HepG2 (cell line): ENCODE results near the gene SLC10A1. TPM values are rescaled to one million over a fixed set of nuclear protein-coding genes. Genes with fewer than 3 reads are reported as not detected.
A peak's percentile ranks its signal among the peaks of the same experiment; 100 is the strongest.

Experiments
- AKAP8 ChIP-seq: sonication (generic); formaldehyde crosslinking; IDR thresholded peaks from 2 replicates; pipeline ENCODE4 v1.5.1; 2020; ENCODE audit warnings: mild to moderate bottlenecking, missing genetic modification reagents
- ARNT2 ChIP-seq: sonication (generic); formaldehyde crosslinking; IDR thresholded peaks from 2 replicates; pipeline ENCODE4 v1.8.0; 2022; ENCODE audit warnings: mild to moderate bottlenecking, low read depth, missing genetic modification reagents, moderate library complexity
- DRAP1 ChIP-seq: IDR thresholded peaks from 2 replicates; pipeline ENCODE4 v1.6.1; 2016; ENCODE audit warnings: missing genetic modification reagents, missing compliant biosample characterization
- DZIP1 ChIP-seq: sonication (generic); formaldehyde crosslinking; IDR thresholded peaks from 2 replicates; pipeline ENCODE4 v1.5.0; 2020; ENCODE audit warnings: mild to moderate bottlenecking, missing genetic modification reagents
- FOXP4 ChIP-seq: sonication (generic); formaldehyde crosslinking; IDR thresholded peaks from 2 replicates; pipeline ENCODE4 v1.4.0; 2020; ENCODE audit warnings: missing genetic modification reagents
- IRF1 ChIP-seq: sonication (generic); formaldehyde crosslinking; IDR thresholded peaks from 2 replicates; pipeline ENCODE4 v1.4.0; 2020; ENCODE audit warnings: low read depth, mild to moderate bottlenecking, missing genetic modification reagents
- KLF13 ChIP-seq: sonication (generic); formaldehyde crosslinking; IDR thresholded peaks from 2 replicates; pipeline ENCODE4 v1.4.0; 2020; ENCODE audit warnings: mild to moderate bottlenecking, missing genetic modification reagents
- NRL ChIP-seq: sonication (generic); formaldehyde crosslinking; IDR thresholded peaks from 2 replicates; pipeline ENCODE4 v1.5.0; 2020; ENCODE audit warnings: missing genetic modification reagents, mild to moderate bottlenecking, moderate library complexity, borderline replicate concordance
- TBP ChIP-seq: sonication (generic); formaldehyde crosslinking; IDR thresholded peaks from 2 replicates; pipeline ENCODE4 v1.5.0; 2020; ENCODE audit warnings: missing genetic modification reagents
- TSC22D2 ChIP-seq: sonication (generic); formaldehyde crosslinking; IDR thresholded peaks from 2 replicates; pipeline ENCODE4 v1.5.1; 2020; ENCODE audit warnings: missing genetic modification reagents, mild to moderate bottlenecking, borderline replicate concordance
- YEATS4 ChIP-seq: sonication (generic); formaldehyde crosslinking; IDR thresholded peaks from 2 replicates; pipeline ENCODE4 v1.4.0; 2020; ENCODE audit warnings: missing genetic modification reagents, borderline replicate concordance
- ZBTB42 ChIP-seq: sonication (generic); formaldehyde crosslinking; IDR thresholded peaks from 2 replicates; pipeline ENCODE4 v1.5.0; 2020; ENCODE audit warnings: mild to moderate bottlenecking, missing genetic modification reagents
- ZEB1 ChIP-seq: IDR thresholded peaks from 2 replicates; pipeline ENCODE4 v1.6.1; 2012; ENCODE audit warnings: mild to moderate bottlenecking, low read depth, inconsistent platforms; ENCODE audit not compliant: insufficient replicate concordance
- ZNF329 ChIP-seq: sonication (generic); formaldehyde crosslinking; IDR thresholded peaks from 2 replicates; pipeline ENCODE4 v1.9.0; 2021; ENCODE audit warnings: low read depth, mild to moderate bottlenecking, missing genetic modification reagents
- ZNF33A ChIP-seq: sonication (generic); formaldehyde crosslinking; IDR thresholded peaks from 2 replicates; pipeline ENCODE4 v1.5.1; 2020; ENCODE audit warnings: missing genetic modification reagents, mild to moderate bottlenecking, moderate library complexity, borderline replicate concordance
- ZNF44 ChIP-seq: sonication (generic); formaldehyde crosslinking; IDR thresholded peaks from 2 replicates; pipeline ENCODE4 v1.5.1; 2020; ENCODE audit warnings: mild to moderate bottlenecking, missing genetic modification reagents
- ZNF567 ChIP-seq: sonication (generic); formaldehyde crosslinking; IDR thresholded peaks from 2 replicates; pipeline ENCODE4 v1.8.1; 2023; ENCODE audit warnings: mild to moderate bottlenecking, missing genetic modification reagents, borderline replicate concordance
- ZNF644 ChIP-seq: IDR thresholded peaks from 2 replicates; pipeline ENCODE4 v1.6.1; 2016; ENCODE audit warnings: low read depth
- ZNF788 ChIP-seq: sonication (generic); formaldehyde crosslinking; IDR thresholded peaks from 2 replicates; pipeline ENCODE4 v1.5.0; 2020; ENCODE audit warnings: mild to moderate bottlenecking, missing genetic modification reagents, borderline replicate concordance
- ZNF792 ChIP-seq: IDR thresholded peaks from 2 replicates; pipeline ENCODE4 v1.6.1; 2016
- ZNF841 ChIP-seq: sonication (generic); formaldehyde crosslinking; IDR thresholded peaks from 2 replicates; pipeline ENCODE4 v1.8.1; 2023; ENCODE audit warnings: missing genetic modification reagents, borderline replicate concordance
- polyA plus RNA-seq, 8 experiments: library from polyadenylated mRNA; depleted of rRNA in 3 of 8; stranded (reverse) in 7 of 8; unstranded in 1 of 8; fragments of >200 nt; fragmentation: Illumina TruSeq in 4 of 8; extraction: Trizol in 4 of 8; gene quantifications; 2 replicates each; pipeline versions ENCODE4 v1.2.1 to v1.2.3, GENCODE V29; 2011 to 2016; ENCODE audit warnings: low read depth in 4 of 8, missing spikeins in 1 of 8, mixed read lengths in 1 of 8; ENCODE audit not compliant: insufficient read depth in 1 of 8
- total RNA-seq, 5 experiments: library from RNA; depleted of rRNA; stranded (reverse); fragments of >200 nt; fragmentation: Illumina TruSeq; extraction: Trizol; gene quantifications; 2 replicates each; pipeline ENCODE4 v1.2.3, GENCODE V29; 2016; ENCODE audit warnings: low read depth in 1 of 5
- TF ChIP-seq, protein P1 (sequence below): sonication (generic); formaldehyde crosslinking; IDR thresholded peaks from 2 replicates; pipeline ENCODE4 v1.4.0; 2020; ENCODE audit warnings: mild to moderate bottlenecking, missing genetic modification reagents

SLC10A1 gene
- total and polyA plus RNA-seq, 2 of the 13 experiments (the other 11 are each of a cell fraction or from before 2014, with no cell fraction given) = 0.17 TPM; not detected in 1

DNA sequence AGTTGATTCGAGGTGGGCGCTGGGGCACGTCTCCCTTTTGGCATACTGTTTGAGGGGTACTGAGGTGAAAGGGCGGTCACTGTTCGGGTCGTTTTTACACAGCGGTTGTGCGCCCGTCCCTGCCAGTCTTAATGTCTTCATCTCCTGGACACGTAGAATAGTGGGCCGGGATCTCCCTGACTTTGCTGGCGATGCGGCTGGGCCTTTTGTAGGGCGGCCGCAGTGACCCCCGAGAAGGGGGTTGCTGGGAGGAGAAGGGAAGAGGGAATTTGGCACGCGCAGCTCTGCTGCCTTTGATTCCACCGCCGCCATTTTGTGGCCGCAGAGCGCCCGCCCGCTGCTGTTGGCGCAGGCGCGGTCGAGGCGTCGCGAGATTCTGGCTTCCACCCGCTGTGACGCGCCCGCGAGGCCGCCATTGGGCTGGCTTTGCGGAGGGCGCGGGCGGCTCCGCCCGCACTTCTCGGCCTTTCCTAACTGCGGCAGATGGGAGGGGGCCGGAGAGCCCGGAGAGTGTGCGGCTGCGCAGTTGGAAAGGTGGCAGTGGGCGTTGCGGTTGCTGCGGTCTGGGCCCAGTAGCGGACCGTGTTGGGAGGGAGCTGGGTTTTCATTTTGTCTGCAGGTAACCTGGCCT lies 29.6 kb downstream of the SLC10A1 start (continued):
- TF ChIP-seq, protein P1, sequence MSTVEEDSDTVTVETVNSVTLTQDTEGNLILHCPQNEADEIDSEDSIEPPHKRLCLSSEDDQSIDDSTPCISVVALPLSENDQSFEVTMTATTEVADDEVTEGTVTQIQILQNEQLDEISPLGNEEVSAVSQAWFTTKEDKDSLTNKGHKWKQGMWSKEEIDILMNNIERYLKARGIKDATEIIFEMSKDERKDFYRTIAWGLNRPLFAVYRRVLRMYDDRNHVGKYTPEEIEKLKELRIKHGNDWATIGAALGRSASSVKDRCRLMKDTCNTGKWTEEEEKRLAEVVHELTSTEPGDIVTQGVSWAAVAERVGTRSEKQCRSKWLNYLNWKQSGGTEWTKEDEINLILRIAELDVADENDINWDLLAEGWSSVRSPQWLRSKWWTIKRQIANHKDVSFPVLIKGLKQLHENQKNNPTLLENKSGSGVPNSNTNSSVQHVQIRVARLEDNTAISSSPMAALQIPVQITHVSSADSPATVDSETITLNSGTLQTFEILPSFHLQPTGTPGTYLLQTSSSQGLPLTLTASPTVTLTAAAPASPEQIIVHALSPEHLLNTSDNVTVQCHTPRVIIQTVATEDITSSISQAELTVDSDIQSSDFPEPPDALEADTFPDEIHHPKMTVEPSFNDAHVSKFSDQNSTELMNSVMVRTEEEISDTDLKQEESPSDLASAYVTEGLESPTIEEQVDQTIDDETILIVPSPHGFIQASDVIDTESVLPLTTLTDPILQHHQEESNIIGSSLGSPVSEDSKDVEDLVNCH = no peak
- TF ChIP-seq DRAP1 (CRISPR knock-in tag) (no peak), YEATS4 (no peak), ZNF567 (CRISPR knock-in tag) (no peak), NRL (CRISPR knock-in tag) (peak; percentile 54; the same call in 1 of the 2 replicates), KLF13 (no peak), ZEB1 (no peak), ZNF792 (0 out of 2 replicates have a peak, but pooled peaks have one; percentile 53), IRF1 (CRISPR knock-in tag) (no peak), AKAP8 (CRISPR knock-in tag) (no peak; the same call in 1 of the 2 replicates), ZNF329 (CRISPR knock-in tag) (0 out of 2 replicates have a peak, but pooled peaks have one; percentile 26), FOXP4 (CRISPR knock-in tag) (no peak), TSC22D2 (CRISPR knock-in tag) (no peak), ARNT2 (0 out of 2 replicates have a peak, but pooled peaks have one; percentile 18), DZIP1 (CRISPR knock-in tag) (no peak), ZNF33A (CRISPR knock-in tag) (no peak), ZNF841 (CRISPR knock-in tag) (no peak), ZNF788 (CRISPR knock-in tag) (peak; percentile 73; the same call in 1 of the 2 replicates), ZNF644 (CRISPR knock-in tag) (0 out of 2 replicates have a peak, but pooled peaks have one; percentile 19), ZBTB42 (CRISPR knock-in tag) (peak; percentile 22; the same call in 1 of the 2 replicates), TBP (no peak), ZNF44 (CRISPR knock-in tag) (no peak)
